GM23338 (cell line): ENCODE results near the gene PDE4B. TPM values are rescaled to one million over a fixed set of nuclear protein-coding genes. Genes with fewer than 3 reads are reported as not detected.

Experiments
- ATAC-seq: fragments of 200-7000 bp; cut with Tn5 transposase; 3 replicates; pipeline ENCODE4 v1.9.1; 2020
- DNase-seq: peaks from one replicate; pipeline ENCODE4 v3.0.0-alpha.2; 2015; ENCODE audit warnings: low spot score
- H2AFZ ChIP-seq: fragments of 200-600 bp; sonication (generic); 2 replicates; pipeline ENCODE4 v1.8.0; 2016; ENCODE audit warnings: antibody characterized with exemption, mild to moderate bottlenecking, moderate library complexity
- H3F3A ChIP-seq: fragments of 200-600 bp; sonication (generic); replicated peaks from 2 replicates; pipeline ENCODE4 v1.8.0; 2017; ENCODE audit warnings: antibody characterized with exemption, mixed run types, low read depth
- H3K27ac ChIP-seq: fragments of 200-600 bp; sonication (generic); 2 replicates; pipeline ENCODE4 v1.6.1; 2016; ENCODE audit warnings: low read depth
- H3K27me3 ChIP-seq: fragments of 200-600 bp; sonication (generic); 2 replicates; pipeline ENCODE4 v1.8.0; 2016; ENCODE audit warnings: mild to moderate bottlenecking, mixed run types, moderate library complexity; ENCODE audit not compliant: insufficient read depth
- H3K36me3 ChIP-seq: fragments of 200-600 bp; sonication (generic); 2 replicates; pipeline ENCODE4 v1.8.0; 2016; ENCODE audit warnings: mild to moderate bottlenecking; ENCODE audit not compliant: insufficient read depth
- H3K4me1 ChIP-seq: fragments of 200-600 bp; sonication (generic); 2 replicates; pipeline ENCODE4 v1.8.0; 2016; ENCODE audit warnings: mild to moderate bottlenecking, moderate library complexity; ENCODE audit not compliant: insufficient read depth
- H3K4me2 ChIP-seq: fragments of 200-600 bp; sonication (generic); 2 replicates; pipeline ENCODE4 v1.7.1; 2017; ENCODE audit warnings: mixed run types
- H3K4me3 ChIP-seq: fragments of 200-600 bp; sonication (generic); 2 replicates; pipeline ENCODE4 v1.6.1; 2016; ENCODE audit warnings: mixed run types
- H3K79me2 ChIP-seq: fragments of 200-600 bp; sonication (generic); replicated peaks from 2 replicates; pipeline ENCODE4 v1.8.0; 2017; ENCODE audit warnings: mild to moderate bottlenecking; ENCODE audit not compliant: insufficient read depth
- H3K9me2 ChIP-seq: fragments of 200-600 bp; sonication (generic); 2 replicates; pipeline ENCODE4 v1.8.0; 2017; ENCODE audit not compliant: insufficient read depth
- H4K20me1 ChIP-seq: fragments of 200-600 bp; sonication (generic); replicated peaks from 2 replicates; pipeline ENCODE4 v1.8.0; 2017; ENCODE audit warnings: mild to moderate bottlenecking; ENCODE audit not compliant: insufficient read depth
- H3K27ac Mint-ChIP-seq: 2 replicates; pipeline ENCODE4 v1.8.0; 2020; ENCODE audit warnings: inconsistent platforms, mild to moderate bottlenecking, moderate library complexity, mixed read lengths
- H3K27me3 Mint-ChIP-seq: 3 replicates; pipeline ENCODE4 v1.8.0; 2022; ENCODE audit warnings: low read depth, mild to moderate bottlenecking, moderate library complexity, mixed read lengths, inconsistent platforms; ENCODE audit not compliant: insufficient read depth, poor library complexity
- H3K36me3 Mint-ChIP-seq: 3 replicates; pipeline ENCODE4 v1.8.0; 2021; ENCODE audit warnings: low read depth, mild to moderate bottlenecking, inconsistent platforms, moderate library complexity, mixed read lengths
- H3K4me1 Mint-ChIP-seq: 3 replicates; pipeline ENCODE4 v1.8.0; 2020; ENCODE audit warnings: mild to moderate bottlenecking, inconsistent platforms, mixed read lengths
- H3K4me3 Mint-ChIP-seq: 3 replicates; pipeline ENCODE4 v1.8.0; 2021; ENCODE audit warnings: moderate library complexity, mild to moderate bottlenecking, inconsistent platforms, mixed read lengths
- H3K9me3 Mint-ChIP-seq: 3 replicates; pipeline ENCODE4 v1.8.0; 2020; ENCODE audit warnings: moderate library complexity, mild to moderate bottlenecking, inconsistent platforms, mixed read lengths
- ETS1 ChIP-seq: IDR thresholded peaks from 2 replicates; pipeline ENCODE4 v1.6.1; 2016; ENCODE audit warnings: antibody characterized with exemption
- EZH2phosphoT487 ChIP-seq: fragments of 200-600 bp; sonication (generic); IDR thresholded peaks from one replicate; pipeline ENCODE4 v1.8.1; 2018; ENCODE audit warnings: antibody characterized with exemption; ENCODE audit not compliant: unreplicated experiment
- JUNB ChIP-seq: IDR thresholded peaks from one replicate; pipeline ENCODE4 v1.6.1; 2016; ENCODE audit warnings: antibody characterized with exemption; ENCODE audit not compliant: unreplicated experiment
- NANOG ChIP-seq: IDR thresholded peaks from 2 replicates; pipeline ENCODE4 v1.6.1; 2016; ENCODE audit warnings: antibody characterized with exemption, borderline replicate concordance
- REST ChIP-seq: IDR thresholded peaks from one replicate; pipeline ENCODE4 v1.6.1; 2018; ENCODE audit warnings: antibody characterized with exemption; ENCODE audit not compliant: unreplicated experiment
- STAT1 ChIP-seq: IDR thresholded peaks from one replicate; pipeline ENCODE4 v1.6.1; 2016; ENCODE audit warnings: antibody characterized with exemption; ENCODE audit not compliant: unreplicated experiment
- ZNF114 ChIP-seq: fragments of 250-450 bp; sonication (Bioruptor Pico); IDR thresholded peaks from 2 replicates; pipeline ENCODE4 v1.5.0; 2020; ENCODE audit warnings: mild to moderate bottlenecking, moderate library complexity
- ZNF462 ChIP-seq: fragments of 250-450 bp; sonication (Bioruptor Pico); IDR thresholded peaks from 2 replicates; pipeline ENCODE4 v1.5.0; 2020; ENCODE audit warnings: mild to moderate bottlenecking, moderate library complexity
- polyA plus RNA-seq: library from polyadenylated mRNA; unstranded; fragments of >200 nt; fragmentation: Nextera tagmentation; extraction: Ambion mirVana; gene quantifications from 2 replicates; pipeline ENCODE4 v1.2.1, GENCODE V29; 2016
- total RNA-seq: library from RNA; depleted of rRNA; stranded (reverse); fragments of >200 nt; shearing (Covaris generic); gene quantifications from 2 replicates; pipeline ENCODE4 v1.2.3, GENCODE V29; 2014

The PDE4B gene
- total and polyA plus RNA-seq, 2 experiments from 2014 or later, result 14.0 to 25.6 TPM

- Histone ChIP-seq H3K27ac (no peak overlapping the region), H3K4me3 (no peak overlapping the region), H3K4me1 (no peaks in the 10 kb centered on the region), H3F3A (no peaks in the 10 kb centered on the region), H3K4me2 (no peak overlapping the region), H3K36me3 (no peaks in the 10 kb centered on the region), H3K79me2 (no peaks in the 10 kb centered on the region), H4K20me1 (no peaks in the 10 kb centered on the region), H3K27me3 (no peaks in the 10 kb centered on the region), H3K9me2 (peaks cover 13% of the 10 kb centered on the region), H2AFZ (no peak overlapping the region)
- ATAC-seq (no peak), DNase-seq (no peak)
- H3K27me3 Mint-ChIP-seq, result no peaks in the 10 kb centered on the region
- no peak overlapping the region for H3K4me3 Mint-ChIP-seq
- H3K36me3 Mint-ChIP-seq, result no peaks in the 10 kb centered on the region
- no peak for TF ChIP-seq STAT1
- TF ChIP-seq ETS1, result no peak
- no peak for TF ChIP-seq EZH2phosphoT487
- TF ChIP-seq REST, result no peak
- TF ChIP-seq NANOG, result no peak
- TF ChIP-seq JUNB, result no peak
- no peak overlapping the region for H3K27ac Mint-ChIP-seq
- no peaks in the 10 kb centered on the region for H3K4me1 Mint-ChIP-seq
- H3K9me3 Mint-ChIP-seq, result no peaks in the 10 kb centered on the region
Observed at GRCh38 chr1:66304128-66304527, 511.4 kb downstream of the PDE4B start.

- no peak for ATAC-seq
- peaks cover 13% of the 10 kb centered on the region; the same call in 1 of the 2 replicates for H3K9me2 ChIP-seq
- H3K79me2 ChIP-seq, result no peaks in the 10 kb centered on the region
- Mint-ChIP-seq H3K4me3 (no peak overlapping the region), H3K27me3 (no peaks in the 10 kb centered on the region), H3K4me1 (no peaks in the 10 kb centered on the region), H3K27ac (no peak overlapping the region), H3K9me3 (no peaks in the 10 kb centered on the region), H3K36me3 (no peaks in the 10 kb centered on the region)
- H3F3A ChIP-seq, result no peaks in the 10 kb centered on the region
- H3K27ac ChIP-seq, result no peak overlapping the region
- H4K20me1 ChIP-seq, result no peaks in the 10 kb centered on the region
- no peaks in the 10 kb centered on the region for H3K4me1 ChIP-seq
- no peak for DNase-seq
- no peaks in the 10 kb centered on the region for H3K36me3 ChIP-seq
- H3K4me2 ChIP-seq, result no peak overlapping the region
- TF ChIP-seq JUNB (no peak), EZH2phosphoT487 (no peak), ZNF462 (CRISPR knock-in tag) (no peak), ZNF114 (CRISPR knock-in tag) (no peak)
- H3K4me3 ChIP-seq, result no peak overlapping the region
- no peak overlapping the region for H2AFZ ChIP-seq
- no peaks in the 10 kb centered on the region for H3K27me3 ChIP-seq
Observed at GRCh38 chr1:66305927-66306326, 513.2 kb downstream of the PDE4B start.
